ENCODE results near the gene GPC6.

- TF ChIP-seq CTCF (conservative IDR thresholded peaks at IDR 0.05): no peak
- TF ChIP-seq EZH2 (IDR thresholded peaks at IDR 0.05; ENCODE audit: low read depth): no peak
Measured at GRCh38 chr13:94175076-94175475, 948.5 kb downstream of the GPC6 start.
